Stimulated activated memory B cell treated with anti-CD40 and anti-IgM and Interleukin-4, amounts not matched to agents 10 μg/mL and 1 μg/mL and 100 μg/mL, for 72 hours (primary cell): ENCODE measurements around the gene PTPRC.

Experiments
- ATAC-seq: fragments of 150-1000 bp; cut with Tn5 transposase; 2 replicates; pipeline ENCODE4 v1.10.0; 2021
- H3K27ac Mint-ChIP-seq: one replicate; pipeline ENCODE4 v1.8.0; 2022; ENCODE audit warnings: mild to moderate bottlenecking, mixed read lengths
- H3K27me3 Mint-ChIP-seq: one replicate; pipeline ENCODE4 v1.8.0; 2022; ENCODE audit warnings: mixed read lengths
- H3K36me3 Mint-ChIP-seq: one replicate; pipeline ENCODE4 v1.8.0; 2022; ENCODE audit warnings: mixed read lengths
- H3K4me1 Mint-ChIP-seq: one replicate; pipeline ENCODE4 v1.8.0; 2022; ENCODE audit warnings: mixed read lengths
- H3K4me3 Mint-ChIP-seq: one replicate; pipeline ENCODE4 v1.8.0; 2022; ENCODE audit warnings: mild to moderate bottlenecking, moderate library complexity, mixed read lengths
- H3K9me3 Mint-ChIP-seq: one replicate; pipeline ENCODE4 v1.8.0; 2022; ENCODE audit warnings: mixed read lengths

The PTPRC gene

GRCh38 chr1:198793714-198794113 lies 154.9 kb downstream of the PTPRC start:
- Mint-ChIP-seq H3K36me3 (peaks cover 18% of the 10 kb centered on the region), H3K27ac (no peak overlapping the region), H3K4me3 (no peak overlapping the region), H3K9me3 (peaks cover 18% of the 10 kb centered on the region), H3K4me1 (peaks cover 3% of the 10 kb centered on the region), H3K27me3 (peaks cover 9% of the 10 kb centered on the region)
- ATAC-seq: no peak

DNA sequence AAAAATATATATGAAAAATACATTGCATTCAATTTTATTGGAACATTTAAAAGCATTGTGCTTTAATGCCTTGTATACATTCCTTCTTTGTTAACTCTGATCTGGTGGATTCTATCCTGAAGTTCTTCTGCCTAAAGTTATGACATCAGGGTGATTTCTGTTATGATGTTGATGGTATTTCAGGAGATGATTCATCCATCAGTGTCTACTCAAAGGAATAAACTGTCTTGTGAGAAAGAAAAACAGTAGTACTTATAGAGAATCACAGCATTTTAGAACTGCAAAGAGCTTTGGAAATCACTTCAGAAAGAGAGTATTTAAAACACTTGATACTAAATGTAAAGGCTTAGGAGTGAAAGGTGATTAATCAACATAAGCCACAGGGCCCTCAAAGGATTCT lies 155.7 kb downstream of the PTPRC start:
- Mint-ChIP-seq H3K27me3 (peaks cover 9% of the 10 kb centered on the region), H3K4me3 (no peak overlapping the region), H3K36me3 (peaks cover 18% of the 10 kb centered on the region), H3K4me1 (no peaks in the 10 kb centered on the region), H3K9me3 (peaks cover 18% of the 10 kb centered on the region), H3K27ac (no peak overlapping the region)
- ATAC-seq: no peak

- H3K27me3 Mint-ChIP-seq: no peaks in the 10 kb centered on the region
- H3K4me1 Mint-ChIP-seq: no peaks in the 10 kb centered on the region
- H3K36me3 Mint-ChIP-seq: peaks cover 18% of the 10 kb centered on the region
- ATAC-seq: no peak
- H3K9me3 Mint-ChIP-seq: peaks cover 18% of the 10 kb centered on the region
- no peak overlapping the region for H3K4me3 Mint-ChIP-seq
- H3K27ac Mint-ChIP-seq: no peak overlapping the region
Observed at GRCh38 chr1:198797656-198798055, 158.8 kb downstream of the PTPRC start.

DNA sequence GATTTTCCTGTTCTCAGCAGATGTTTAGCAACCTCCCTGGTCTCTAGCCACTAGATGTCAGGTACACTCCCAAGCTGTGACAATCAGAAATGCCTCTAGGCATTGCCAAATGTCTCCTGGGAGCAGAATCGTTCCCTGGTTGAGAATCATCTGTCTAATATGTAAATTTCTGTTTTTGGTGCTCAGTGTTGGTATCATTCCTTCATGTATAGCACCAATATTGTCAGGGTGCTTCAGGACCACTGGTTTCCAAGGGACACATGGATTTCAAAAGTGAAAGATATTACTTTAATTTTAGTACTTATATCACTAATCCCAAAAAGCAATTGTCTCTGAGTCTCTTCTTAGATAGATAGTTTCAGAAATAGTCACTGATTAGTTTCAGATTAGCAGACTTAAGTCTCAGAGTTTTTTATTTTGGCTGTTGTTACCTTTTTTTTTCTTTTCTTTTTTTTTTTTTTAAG lies 160.1 kb downstream of the PTPRC start:
- H3K9me3 Mint-ChIP-seq: peaks cover 18% of the 10 kb centered on the region
- no peak for ATAC-seq
- H3K36me3 Mint-ChIP-seq: peaks cover 18% of the 10 kb centered on the region
- H3K4me1 Mint-ChIP-seq: no peaks in the 10 kb centered on the region
- no peak overlapping the region for H3K4me3 Mint-ChIP-seq
- no peaks in the 10 kb centered on the region for H3K27me3 Mint-ChIP-seq
- H3K27ac Mint-ChIP-seq: no peak overlapping the region

- Mint-ChIP-seq H3K9me3 (no peaks in the 10 kb centered on the region), H3K36me3 (no peaks in the 10 kb centered on the region), H3K27me3 (peaks cover 26% of the 10 kb centered on the region), H3K4me1 (no peaks in the 10 kb centered on the region), H3K27ac (no peak overlapping the region), H3K4me3 (no peak overlapping the region)
- ATAC-seq: no peak
Observed at GRCh38 chr1:198805498-198806151, 166.8 kb downstream of the PTPRC start.

DNA sequence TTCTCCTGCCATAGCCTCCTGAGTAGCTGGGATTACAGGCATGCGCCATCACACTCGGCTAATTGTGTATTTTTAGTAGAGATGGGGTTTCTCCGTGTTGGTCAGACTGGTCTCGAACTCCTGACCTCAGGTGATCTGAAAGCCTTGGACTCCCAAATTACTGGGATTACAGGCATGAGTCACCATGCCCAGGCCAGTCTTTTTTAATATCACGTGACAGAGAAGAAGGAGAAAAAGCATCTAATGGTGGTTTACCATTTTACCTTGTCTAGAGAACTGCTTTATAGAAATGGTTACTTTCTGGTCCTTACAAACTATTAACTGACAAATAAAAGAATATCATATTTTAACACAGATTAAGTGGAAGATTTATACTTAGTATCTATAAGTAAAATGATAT lies 168.0 kb downstream of the PTPRC start:
- H3K4me3 Mint-ChIP-seq: no peak overlapping the region
- H3K27ac Mint-ChIP-seq: no peak overlapping the region
- H3K4me1 Mint-ChIP-seq: no peaks in the 10 kb centered on the region
- H3K36me3 Mint-ChIP-seq: no peaks in the 10 kb centered on the region
- ATAC-seq: no peak
- peaks cover 34% of the 10 kb centered on the region for H3K27me3 Mint-ChIP-seq
- no peaks in the 10 kb centered on the region for H3K9me3 Mint-ChIP-seq
